Neural progenitor cell (in vitro differentiated cells): ENCODE measurements around the gene CAV2. TPM values are rescaled to one million over a fixed set of nuclear protein-coding genes. Genes with fewer than 3 reads are reported as not detected.

ENCODE experiments used
- DNase-seq: peaks from one replicate; pipeline ENCODE4 v3.0.0-alpha.2; 2016; ENCODE audit warnings: low spot score
- H2AFZ ChIP-seq: fragments of 200-600 bp; sonication (generic); replicated peaks from 2 replicates; pipeline ENCODE4 v1.6.1; 2016; ENCODE audit warnings: antibody characterized with exemption
- H3F3A ChIP-seq: fragments of 200-600 bp; sonication (generic); 2 replicates; pipeline ENCODE4 v1.6.1; 2016; ENCODE audit warnings: antibody characterized with exemption, low read depth
- H3K27ac ChIP-seq: fragments of 200-600 bp; sonication (generic); 2 replicates; pipeline ENCODE4 v1.5.1; 2016; ENCODE audit warnings: mild to moderate bottlenecking
- H3K27me3 ChIP-seq: fragments of 200-600 bp; sonication (generic); 2 replicates; pipeline ENCODE4 v1.6.1; 2016; ENCODE audit warnings: mild to moderate bottlenecking, moderate library complexity
- H3K36me3 ChIP-seq: fragments of 200-600 bp; sonication (generic); 2 replicates; pipeline ENCODE4 v1.5.1; 2016
- H3K4me1 ChIP-seq: fragments of 200-600 bp; sonication (generic); 2 replicates; pipeline ENCODE4 v1.6.1; 2016; ENCODE audit warnings: mixed run types
- H3K4me2 ChIP-seq: fragments of 200-600 bp; sonication (generic); 2 replicates; pipeline ENCODE4 v1.6.1; 2016
- H3K4me3 ChIP-seq: fragments of 200-600 bp; sonication (generic); 2 replicates; pipeline ENCODE4 v1.5.1; 2016
- H3K79me2 ChIP-seq: fragments of 200-600 bp; sonication (generic); 2 replicates; pipeline ENCODE4 v1.6.1; 2016; ENCODE audit warnings: low read depth
- H3K9ac ChIP-seq: fragments of 200-600 bp; sonication (generic); 2 replicates; pipeline ENCODE4 v1.6.1; 2016
- H3K9me3 ChIP-seq: fragments of 200-600 bp; sonication (generic); 2 replicates; pipeline ENCODE4 v1.5.1; 2016; ENCODE audit warnings: low read depth
- H4K20me1 ChIP-seq: fragments of 200-600 bp; sonication (generic); 2 replicates; pipeline ENCODE4 v1.6.1; 2016; ENCODE audit warnings: low read depth
- H3K27ac Mint-ChIP-seq: 3 replicates; pipeline ENCODE4 v1.8.0; 2021; ENCODE audit warnings: mixed read lengths
- H3K27me3 Mint-ChIP-seq: 2 replicates; pipeline ENCODE4 v1.8.0; 2022; ENCODE audit warnings: low read depth, mild to moderate bottlenecking, inconsistent platforms, moderate library complexity, mixed read lengths; ENCODE audit not compliant: insufficient read depth
- H3K36me3 Mint-ChIP-seq: 3 replicates; pipeline ENCODE4 v1.8.0; 2021; ENCODE audit warnings: mixed read lengths
- H3K4me1 Mint-ChIP-seq: 3 replicates; pipeline ENCODE4 v1.8.0; 2021; ENCODE audit warnings: mixed read lengths
- H3K4me3 Mint-ChIP-seq: 3 replicates; pipeline ENCODE4 v1.8.0; 2021; ENCODE audit warnings: mild to moderate bottlenecking, moderate library complexity, mixed read lengths
- H3K9me3 Mint-ChIP-seq: 3 replicates; pipeline ENCODE4 v1.8.0; 2020; ENCODE audit warnings: mixed read lengths
- CTCF ChIP-seq: fragments of 200-600 bp; sonication (generic); IDR thresholded peaks from 2 replicates; pipeline ENCODE4 v1.5.1; 2017; ENCODE audit warnings: antibody characterized with exemption, mild to moderate bottlenecking
- EZH2 ChIP-seq: fragments of 200-600 bp; sonication (generic); IDR thresholded peaks from 2 replicates; pipeline ENCODE4 v1.6.1; 2017; ENCODE audit warnings: antibody characterized with exemption, mild to moderate bottlenecking, moderate library complexity
- EZH2phosphoT487 ChIP-seq: fragments of 200-600 bp; sonication (generic); IDR thresholded peaks from 2 replicates; pipeline ENCODE4 v1.6.1; 2017; ENCODE audit warnings: antibody characterized with exemption
- total RNA-seq: library from RNA; depleted of rRNA; stranded (reverse); fragments of >200 nt; gene quantifications from 2 replicates; pipeline ENCODE4 v1.2.3, GENCODE V29; 2015; ENCODE audit warnings: low replicate concordance

Gene CAV2
- total RNA-seq, 1 donor from 2014 or later = 0.37 TPM

GRCh38 chr7:116509982-116510579 lies 10.5 kb downstream of the CAV2 start:
- no peaks in the 10 kb centered on the region for H3K36me3 Mint-ChIP-seq
- H3K4me2 ChIP-seq = no peak overlapping the region
- no peak for DNase-seq

DNA sequence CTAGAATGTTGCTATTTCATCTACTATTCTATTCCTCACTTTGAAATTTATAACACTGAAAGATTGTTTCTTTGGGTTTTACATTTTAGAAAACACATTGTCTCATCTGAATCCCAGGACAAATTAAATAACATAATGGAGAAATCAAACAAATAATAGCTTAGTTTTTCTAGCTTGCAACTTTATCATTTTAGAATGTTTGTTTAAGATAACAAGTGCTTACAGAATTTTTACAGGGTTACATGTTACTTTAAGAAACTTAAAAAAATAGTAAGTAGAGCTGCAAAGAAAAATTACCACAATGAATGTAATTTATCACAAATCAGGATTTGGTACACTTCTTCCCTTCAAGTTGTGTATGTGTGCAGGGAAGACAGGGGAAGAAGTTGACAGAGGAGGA lies 11.3 kb downstream of the CAV2 start:
- Histone ChIP-seq H4K20me1 (no peaks in the 10 kb centered on the region), H3K9me3 (no peaks in the 10 kb centered on the region), H3K27me3 (no peaks in the 10 kb centered on the region), H3K36me3 (no peaks in the 10 kb centered on the region), H3K4me1 (peaks cover 26% of the 10 kb centered on the region), H2AFZ (no peak overlapping the region), H3K27ac (no peak overlapping the region), H3K79me2 (no peaks in the 10 kb centered on the region), H3F3A (peaks cover 17% of the 10 kb centered on the region), H3K9ac (no peak overlapping the region), H3K4me2 (no peak overlapping the region), H3K4me3 (no peak overlapping the region)
- Mint-ChIP-seq H3K4me3 (no peak overlapping the region), H3K27me3 (peaks cover 2% of the 10 kb centered on the region), H3K27ac (no peak overlapping the region), H3K4me1 (peaks cover 11% of the 10 kb centered on the region), H3K36me3 (no peaks in the 10 kb centered on the region), H3K9me3 (no peaks in the 10 kb centered on the region)
- no peak for DNase-seq
- TF ChIP-seq CTCF (no peak), EZH2phosphoT487 (no peak), EZH2 (no peak)

More at GRCh38 chr7:116509982-116510579, 10.5 kb downstream of the CAV2 start:
- TF ChIP-seq EZH2 (no peak), EZH2phosphoT487 (no peak), CTCF (no peak)
- Mint-ChIP-seq H3K27me3 (peaks cover 2% of the 10 kb centered on the region), H3K9me3 (no peaks in the 10 kb centered on the region), H3K4me3 (no peak overlapping the region), H3K4me1 (peaks cover 11% of the 10 kb centered on the region), H3K27ac (no peak overlapping the region)
- no peak overlapping the region for H3K9ac ChIP-seq
- no peaks in the 10 kb centered on the region for H4K20me1 ChIP-seq
- H3K79me2 ChIP-seq = no peaks in the 10 kb centered on the region
- no peak overlapping the region for H3K27ac ChIP-seq
- H3K4me1 ChIP-seq = peaks cover 22% of the 10 kb centered on the region
- no peaks in the 10 kb centered on the region for H3K36me3 ChIP-seq
- no peaks in the 10 kb centered on the region for H3K9me3 ChIP-seq
- no peak overlapping the region for H3K4me3 ChIP-seq
- peaks cover 13% of the 10 kb centered on the region for H3F3A ChIP-seq
- no peaks in the 10 kb centered on the region for H3K27me3 ChIP-seq
- no peak overlapping the region for H2AFZ ChIP-seq

GRCh38 chr7:116511552-116512519 lies 12.3 kb downstream of the CAV2 start:
- peaks cover 24% of the 10 kb centered on the region for H3K4me1 ChIP-seq
- no peaks in the 10 kb centered on the region for H3K36me3 Mint-ChIP-seq
- H3K9ac ChIP-seq = no peak overlapping the region
- no peak overlapping the region for H3K4me3 Mint-ChIP-seq
- H3K9me3 Mint-ChIP-seq = no peaks in the 10 kb centered on the region
- H4K20me1 ChIP-seq = no peaks in the 10 kb centered on the region
- H3K79me2 ChIP-seq = no peaks in the 10 kb centered on the region
- no peak for TF ChIP-seq EZH2
- TF ChIP-seq CTCF = no peak
- no peak for TF ChIP-seq EZH2phosphoT487
- H3K27me3 ChIP-seq = no peaks in the 10 kb centered on the region
- H3K27ac ChIP-seq = no peak overlapping the region
- H3K9me3 ChIP-seq = no peaks in the 10 kb centered on the region
- peaks cover 11% of the 10 kb centered on the region for H3K4me1 Mint-ChIP-seq
- peak overlapping the region; percentile 59 for H2AFZ ChIP-seq
- peaks cover 2% of the 10 kb centered on the region for H3K27me3 Mint-ChIP-seq
- peaks cover 17% of the 10 kb centered on the region for H3F3A ChIP-seq
- peak overlapping the region; percentile 17 for H3K4me2 ChIP-seq
- DNase-seq = peak; percentile 54
- H3K4me3 ChIP-seq = no peak overlapping the region
- no peak overlapping the region for H3K27ac Mint-ChIP-seq
- H3K36me3 ChIP-seq = no peaks in the 10 kb centered on the region
